Stomach (tissue), 4 donors: ENCODE results near the gene STX12.

Source experiments
- EP300 ChIP-seq: sonication (generic); formaldehyde crosslinking; IDR thresholded peaks from one replicate; pipeline ENCODE4 v1.6.1; 2017; ENCODE audit warnings: antibody characterized with exemption
- POLR2AphosphoS5 ChIP-seq, 3 donors: sonication (generic); formaldehyde crosslinking; IDR thresholded peaks; one replicate each; pipeline ENCODE4 v1.6.1; 2016; ENCODE audit warnings: antibody characterized with exemption in 3 of 3
- TF ChIP-seq, protein P1 (sequence below), 7 experiments: fragments of 450-650 bp in 4 of 7; fragments of 200-600 bp in 3 of 7; sonication (generic) in 3 of 7; IDR thresholded peaks; one replicate each; pipeline ENCODE4 v1.5.1; 2016 to 2019; ENCODE audit warnings: antibody characterized with exemption in 7 of 7, control low read depth in 2 of 7, mild to moderate bottlenecking in 1 of 7

DNA sequence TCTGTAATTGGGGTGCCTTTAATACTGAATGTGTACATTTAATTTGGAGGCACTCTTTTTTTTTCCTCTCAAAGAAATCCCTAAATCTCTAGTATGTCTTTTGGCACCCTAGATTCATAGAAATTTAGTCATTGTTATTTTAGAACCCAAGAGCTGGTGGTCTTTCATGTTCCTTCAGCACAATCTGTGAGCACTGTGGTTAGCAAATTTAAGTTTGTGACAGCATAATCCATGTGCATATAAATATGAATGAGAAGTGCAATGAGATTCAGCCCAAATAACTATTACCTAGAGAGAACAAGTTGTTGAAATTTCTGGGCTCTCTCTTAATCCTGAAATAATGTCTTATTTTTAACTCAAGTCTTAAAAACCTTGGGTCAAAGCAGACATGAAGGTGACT is 62.0 kb downstream of the STX12 start:
- TF ChIP-seq POLR2AphosphoS5 (IDR thresholded peaks at IDR 0.05) = no peak
- TF ChIP-seq, protein P1, sequence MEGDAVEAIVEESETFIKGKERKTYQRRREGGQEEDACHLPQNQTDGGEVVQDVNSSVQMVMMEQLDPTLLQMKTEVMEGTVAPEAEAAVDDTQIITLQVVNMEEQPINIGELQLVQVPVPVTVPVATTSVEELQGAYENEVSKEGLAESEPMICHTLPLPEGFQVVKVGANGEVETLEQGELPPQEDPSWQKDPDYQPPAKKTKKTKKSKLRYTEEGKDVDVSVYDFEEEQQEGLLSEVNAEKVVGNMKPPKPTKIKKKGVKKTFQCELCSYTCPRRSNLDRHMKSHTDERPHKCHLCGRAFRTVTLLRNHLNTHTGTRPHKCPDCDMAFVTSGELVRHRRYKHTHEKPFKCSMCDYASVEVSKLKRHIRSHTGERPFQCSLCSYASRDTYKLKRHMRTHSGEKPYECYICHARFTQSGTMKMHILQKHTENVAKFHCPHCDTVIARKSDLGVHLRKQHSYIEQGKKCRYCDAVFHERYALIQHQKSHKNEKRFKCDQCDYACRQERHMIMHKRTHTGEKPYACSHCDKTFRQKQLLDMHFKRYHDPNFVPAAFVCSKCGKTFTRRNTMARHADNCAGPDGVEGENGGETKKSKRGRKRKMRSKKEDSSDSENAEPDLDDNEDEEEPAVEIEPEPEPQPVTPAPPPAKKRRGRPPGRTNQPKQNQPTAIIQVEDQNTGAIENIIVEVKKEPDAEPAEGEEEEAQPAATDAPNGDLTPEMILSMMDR (IDR thresholded peaks at IDR 0.05) = no peak
- no peak for TF ChIP-seq EP300
